ENCODE results near the gene STK32A.
"Not testable (repeated sequence)": the region's sequence is repeated elsewhere in the genome, so short reads cannot be mapped to it uniquely, and the experiment has no call there.

STK32A gene

DNA sequence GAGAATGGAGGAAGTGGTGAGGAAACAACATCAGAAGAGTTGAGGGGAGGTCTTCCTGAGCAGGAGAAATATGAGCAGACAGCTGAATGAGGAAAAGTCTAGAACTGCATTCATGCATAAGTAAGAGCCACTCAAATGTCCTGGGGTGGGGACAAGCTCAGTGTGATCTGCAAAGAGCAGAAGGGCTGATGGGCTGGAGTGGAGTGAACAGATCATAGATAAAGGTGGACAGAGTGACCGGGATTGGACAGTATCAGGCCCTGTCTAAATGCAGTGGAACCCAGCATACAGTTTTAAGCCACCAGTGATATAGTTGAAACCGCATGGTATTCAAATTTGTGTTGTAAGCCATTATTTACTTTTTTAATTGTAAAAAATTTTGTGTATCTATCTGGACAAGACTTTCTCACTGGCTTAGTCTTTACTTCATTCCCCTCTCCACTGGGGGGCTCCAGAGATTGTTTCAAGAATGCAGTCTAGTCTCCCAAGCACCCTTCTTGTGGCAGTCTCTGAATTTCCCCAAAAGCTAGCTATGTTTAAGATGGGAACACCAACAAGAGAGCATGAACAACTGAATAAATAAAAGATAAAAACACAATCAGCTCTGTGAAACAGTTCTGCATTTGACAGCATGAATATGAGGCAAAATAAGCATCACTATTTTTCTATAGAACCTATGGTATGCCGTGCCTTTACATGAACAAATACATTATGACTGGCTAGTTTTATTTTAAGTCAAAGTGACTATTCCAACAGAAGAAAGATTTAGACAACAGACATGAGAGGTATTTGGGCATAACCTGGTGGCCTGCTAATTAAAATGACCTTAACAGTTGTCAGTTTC, 10.7 kb upstream of the STK32A start:
- TF ChIP-seq, protein P1, sequence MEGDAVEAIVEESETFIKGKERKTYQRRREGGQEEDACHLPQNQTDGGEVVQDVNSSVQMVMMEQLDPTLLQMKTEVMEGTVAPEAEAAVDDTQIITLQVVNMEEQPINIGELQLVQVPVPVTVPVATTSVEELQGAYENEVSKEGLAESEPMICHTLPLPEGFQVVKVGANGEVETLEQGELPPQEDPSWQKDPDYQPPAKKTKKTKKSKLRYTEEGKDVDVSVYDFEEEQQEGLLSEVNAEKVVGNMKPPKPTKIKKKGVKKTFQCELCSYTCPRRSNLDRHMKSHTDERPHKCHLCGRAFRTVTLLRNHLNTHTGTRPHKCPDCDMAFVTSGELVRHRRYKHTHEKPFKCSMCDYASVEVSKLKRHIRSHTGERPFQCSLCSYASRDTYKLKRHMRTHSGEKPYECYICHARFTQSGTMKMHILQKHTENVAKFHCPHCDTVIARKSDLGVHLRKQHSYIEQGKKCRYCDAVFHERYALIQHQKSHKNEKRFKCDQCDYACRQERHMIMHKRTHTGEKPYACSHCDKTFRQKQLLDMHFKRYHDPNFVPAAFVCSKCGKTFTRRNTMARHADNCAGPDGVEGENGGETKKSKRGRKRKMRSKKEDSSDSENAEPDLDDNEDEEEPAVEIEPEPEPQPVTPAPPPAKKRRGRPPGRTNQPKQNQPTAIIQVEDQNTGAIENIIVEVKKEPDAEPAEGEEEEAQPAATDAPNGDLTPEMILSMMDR (IDR thresholded peaks at IDR 0.05; ENCODE audit: low read depth, low read length): peak; percentile 71
- in situ Hi-C loops (cut with HindIII; ENCODE audit: low sequenced_read_pairs): no loop called here
- no peak overlapping the region for H3K4me3 ChIP-seq (ENCODE audit: low read depth, low read length)
- DNase-seq (ENCODE audit: low read depth, low spot score): peak; percentile 63

DNA sequence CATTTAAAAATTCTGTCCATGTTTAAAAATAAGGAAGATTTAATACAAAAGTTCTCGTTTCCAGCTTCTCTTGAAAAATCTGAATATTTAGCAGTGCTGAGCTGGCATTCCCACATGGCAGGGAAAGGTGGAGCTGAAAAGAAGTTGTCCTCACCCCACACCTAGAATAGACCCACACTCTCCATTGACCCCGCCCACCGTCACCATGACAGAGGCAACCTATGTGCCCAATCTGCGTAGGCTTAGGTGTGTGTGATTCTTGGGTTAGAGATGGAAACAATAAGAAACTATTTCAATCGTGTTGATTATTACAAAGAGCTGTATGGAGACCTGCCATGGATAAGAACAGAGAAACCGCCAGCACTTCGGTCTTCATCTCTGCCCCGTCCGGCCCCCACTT, 8.9 kb upstream of the STK32A start:
- in situ Hi-C loops (cut with HindIII; ENCODE audit: low sequenced_read_pairs): no loop called here
- TF ChIP-seq, protein P1 (IDR thresholded peaks at IDR 0.05; ENCODE audit: low read depth, low read length): no peak
- no peak for DNase-seq (ENCODE audit: low read depth, low spot score)
- H3K4me3 ChIP-seq (ENCODE audit: low read depth, low read length): no peak overlapping the region

DNA sequence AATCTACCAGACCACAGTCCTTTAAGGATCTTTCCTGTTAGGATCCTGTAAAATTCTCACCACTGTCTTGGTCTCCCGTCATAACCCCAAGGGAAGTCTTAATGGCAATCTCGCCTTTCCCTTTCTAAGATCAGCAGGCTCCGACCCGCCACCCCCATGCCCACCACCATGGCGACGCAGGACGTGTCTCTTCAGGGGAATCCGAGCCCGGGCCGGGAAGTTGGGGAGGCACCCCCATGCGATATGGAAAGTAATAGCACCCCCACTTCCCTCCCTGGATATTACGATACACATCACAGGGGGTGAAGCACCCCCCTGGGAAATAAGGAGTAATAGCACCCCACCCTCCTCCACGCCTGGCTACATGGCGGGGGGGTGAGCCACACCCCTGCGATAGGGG, 8.3 kb upstream of the STK32A start:
- in situ Hi-C loops (cut with HindIII; ENCODE audit: low sequenced_read_pairs): no loop called here

DNA sequence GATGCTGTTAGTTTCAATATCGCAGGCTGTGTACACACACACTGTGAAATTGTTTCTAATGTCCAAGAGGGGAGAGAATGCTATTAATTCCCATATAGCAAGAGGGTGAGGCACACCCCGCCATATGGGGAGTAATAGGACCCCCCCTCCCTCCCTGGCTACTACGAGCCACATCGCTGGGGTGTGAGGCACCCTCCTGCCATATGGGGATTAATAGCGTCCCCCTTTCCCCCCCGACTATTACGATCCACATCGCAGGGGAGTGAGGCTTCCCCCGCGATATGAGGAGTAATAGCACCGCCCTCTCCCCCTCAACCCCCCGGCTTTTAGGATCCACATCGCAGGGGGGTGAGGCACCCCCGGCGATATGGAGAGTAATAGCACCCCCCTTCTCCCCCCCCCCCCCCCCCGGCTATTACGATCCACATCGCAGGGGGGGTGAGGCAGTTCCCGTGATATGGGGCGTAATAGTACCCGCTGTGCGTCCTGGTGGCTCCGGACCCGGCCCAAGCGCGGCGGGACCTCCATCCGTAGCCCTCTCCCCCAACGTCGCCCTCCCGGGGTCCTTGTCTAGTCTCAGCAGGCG, 494 bp upstream of the STK32A start:
- H3K4me3 ChIP-seq (ENCODE audit: low read depth, low read length): peak overlapping the region; percentile 60
- in situ Hi-C loops (cut with HindIII; ENCODE audit: low sequenced_read_pairs): no loop called here
- TF ChIP-seq, protein P1 (IDR thresholded peaks at IDR 0.05; ENCODE audit: low read depth, low read length): no peak
- DNase-seq (ENCODE audit: low read depth, low spot score): no peak

More for the DNA sequence above, 8.3 kb upstream of the STK32A start:
- H3K4me3 ChIP-seq (ENCODE audit: low read depth, low read length): no peak overlapping the region
- TF ChIP-seq, protein P1 (IDR thresholded peaks at IDR 0.05; ENCODE audit: low read depth, low read length): no peak
- DNase-seq (ENCODE audit: low read depth, low spot score): no peak

DNA sequence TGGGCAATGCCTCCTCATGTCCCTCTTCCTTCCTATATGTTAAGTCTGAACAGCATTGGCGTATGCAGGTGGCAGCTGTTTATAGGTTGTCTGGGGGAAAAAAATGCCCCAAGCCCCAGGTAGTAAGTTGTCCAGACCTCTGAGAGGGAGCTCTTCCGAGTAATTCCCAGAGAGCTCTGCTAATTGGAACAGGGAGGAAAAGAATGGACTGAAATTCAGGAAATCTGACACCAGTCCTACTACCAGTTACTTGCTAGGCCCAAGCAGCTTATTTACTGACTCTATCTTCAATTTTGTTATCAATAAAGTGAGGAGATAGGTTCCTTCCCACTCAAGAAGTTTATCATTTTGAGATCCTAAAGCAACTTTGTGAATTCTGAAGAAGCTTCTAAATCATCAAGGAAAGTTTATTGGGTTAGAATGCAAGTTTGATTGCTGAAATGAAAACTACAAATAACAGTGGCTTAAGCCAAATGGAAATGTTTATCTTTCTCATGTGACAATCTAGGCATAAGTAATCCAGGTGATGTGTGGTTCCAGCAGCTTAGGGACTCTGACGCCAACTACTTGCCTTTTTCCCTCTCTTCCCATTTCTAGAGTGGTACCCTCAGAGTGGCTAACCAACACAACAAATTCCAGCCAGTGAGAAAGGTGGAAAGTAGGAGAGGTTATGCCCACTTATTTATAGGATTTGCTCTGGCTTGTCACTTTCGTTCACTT, 5.6 kb downstream of the STK32A start:
- TF ChIP-seq, protein P1 (IDR thresholded peaks at IDR 0.05; ENCODE audit: low read depth, low read length): no peak
- no peak for DNase-seq (ENCODE audit: low read depth, low spot score)
- H3K4me3 ChIP-seq (ENCODE audit: low read depth, low read length): no peak overlapping the region
- in situ Hi-C loops (cut with HindIII; ENCODE audit: low sequenced_read_pairs): no loop called here

DNA sequence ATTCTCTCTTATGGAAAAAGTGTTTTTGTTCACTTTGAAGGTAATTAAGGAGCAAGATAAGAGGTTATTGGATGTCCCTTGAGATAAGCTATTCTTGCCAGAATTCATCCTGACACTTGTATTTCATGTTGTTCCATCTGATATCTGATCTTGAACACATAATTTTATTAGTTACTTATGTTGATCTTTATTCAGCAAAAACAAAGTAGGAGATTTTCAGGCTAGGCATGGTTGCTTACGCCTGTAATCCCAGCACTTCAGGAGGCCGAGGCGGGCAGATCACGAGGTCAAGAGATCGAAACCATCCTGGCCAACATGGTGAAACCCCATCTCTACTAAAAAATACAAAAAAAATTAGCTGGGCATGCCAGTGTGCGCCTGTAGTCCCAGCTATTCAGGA, 8.4 kb downstream of the STK32A start:
- in situ Hi-C loops (cut with HindIII; ENCODE audit: low sequenced_read_pairs); DNase-seq (ENCODE audit: low read depth, low spot score); H3K4me3 ChIP-seq (ENCODE audit: low read depth, low read length): not testable (repeated sequence)

Measured in astrocyte of the spinal cord (primary cell).